WI38 (cell line): ENCODE measurements around the gene PLAC9.
"Not testable (repeated sequence)": the region's sequence is repeated elsewhere in the genome, so short reads cannot be mapped to it uniquely, and the experiment has no call there.

Experiments
- H3K4me3 ChIP-seq: 2 replicates; pipeline ENCODE4 v1.5.1; 2011; ENCODE audit warnings: low read depth, mild to moderate bottlenecking, control low read depth, low read length
- TF ChIP-seq, protein P1 (sequence below): IDR thresholded peaks from 2 replicates; pipeline ENCODE4 v1.5.1; 2012; ENCODE audit warnings: low read depth, mild to moderate bottlenecking, control low read depth, low read length

PLAC9 gene

DNA sequence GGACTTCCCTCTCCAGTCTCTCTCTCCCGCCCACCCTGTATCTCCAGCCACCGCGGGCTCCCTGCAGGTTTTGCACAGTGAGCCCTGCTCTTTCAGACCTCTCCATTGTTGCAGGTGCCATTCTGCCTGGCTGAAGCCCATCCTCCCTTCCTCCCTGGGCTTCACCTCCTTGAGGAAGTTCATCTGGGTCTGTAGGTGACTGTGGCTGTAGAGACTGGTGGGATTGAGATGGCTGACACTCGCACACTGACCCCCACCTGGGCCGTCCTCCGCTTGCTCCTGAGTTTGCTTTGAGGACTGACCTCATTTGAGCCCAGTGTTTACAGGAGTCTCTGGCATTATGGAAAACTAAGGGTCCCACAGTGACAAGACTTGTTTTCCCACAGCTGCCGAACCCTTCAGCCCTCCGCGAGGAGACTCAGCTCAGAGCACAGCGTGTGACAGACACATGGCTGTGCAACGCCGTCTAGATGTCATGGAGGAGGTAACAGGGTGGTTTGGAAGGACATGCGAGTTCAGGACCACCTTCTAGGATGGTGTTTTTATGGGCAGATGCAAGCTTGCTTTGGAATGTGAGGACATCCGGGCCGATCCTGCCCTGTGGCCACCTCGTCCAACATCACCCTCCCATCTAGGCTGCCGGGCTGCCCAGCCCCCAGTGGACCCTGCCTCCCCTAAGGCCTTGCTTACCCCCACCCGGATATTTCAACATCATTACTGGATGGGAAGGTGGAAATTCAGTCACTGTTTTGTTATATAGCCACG is 9.3 kb downstream of the PLAC9 start:
- H3K4me3 ChIP-seq: no peak overlapping the region
- TF ChIP-seq, protein P1, sequence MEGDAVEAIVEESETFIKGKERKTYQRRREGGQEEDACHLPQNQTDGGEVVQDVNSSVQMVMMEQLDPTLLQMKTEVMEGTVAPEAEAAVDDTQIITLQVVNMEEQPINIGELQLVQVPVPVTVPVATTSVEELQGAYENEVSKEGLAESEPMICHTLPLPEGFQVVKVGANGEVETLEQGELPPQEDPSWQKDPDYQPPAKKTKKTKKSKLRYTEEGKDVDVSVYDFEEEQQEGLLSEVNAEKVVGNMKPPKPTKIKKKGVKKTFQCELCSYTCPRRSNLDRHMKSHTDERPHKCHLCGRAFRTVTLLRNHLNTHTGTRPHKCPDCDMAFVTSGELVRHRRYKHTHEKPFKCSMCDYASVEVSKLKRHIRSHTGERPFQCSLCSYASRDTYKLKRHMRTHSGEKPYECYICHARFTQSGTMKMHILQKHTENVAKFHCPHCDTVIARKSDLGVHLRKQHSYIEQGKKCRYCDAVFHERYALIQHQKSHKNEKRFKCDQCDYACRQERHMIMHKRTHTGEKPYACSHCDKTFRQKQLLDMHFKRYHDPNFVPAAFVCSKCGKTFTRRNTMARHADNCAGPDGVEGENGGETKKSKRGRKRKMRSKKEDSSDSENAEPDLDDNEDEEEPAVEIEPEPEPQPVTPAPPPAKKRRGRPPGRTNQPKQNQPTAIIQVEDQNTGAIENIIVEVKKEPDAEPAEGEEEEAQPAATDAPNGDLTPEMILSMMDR: no peak

DNA sequence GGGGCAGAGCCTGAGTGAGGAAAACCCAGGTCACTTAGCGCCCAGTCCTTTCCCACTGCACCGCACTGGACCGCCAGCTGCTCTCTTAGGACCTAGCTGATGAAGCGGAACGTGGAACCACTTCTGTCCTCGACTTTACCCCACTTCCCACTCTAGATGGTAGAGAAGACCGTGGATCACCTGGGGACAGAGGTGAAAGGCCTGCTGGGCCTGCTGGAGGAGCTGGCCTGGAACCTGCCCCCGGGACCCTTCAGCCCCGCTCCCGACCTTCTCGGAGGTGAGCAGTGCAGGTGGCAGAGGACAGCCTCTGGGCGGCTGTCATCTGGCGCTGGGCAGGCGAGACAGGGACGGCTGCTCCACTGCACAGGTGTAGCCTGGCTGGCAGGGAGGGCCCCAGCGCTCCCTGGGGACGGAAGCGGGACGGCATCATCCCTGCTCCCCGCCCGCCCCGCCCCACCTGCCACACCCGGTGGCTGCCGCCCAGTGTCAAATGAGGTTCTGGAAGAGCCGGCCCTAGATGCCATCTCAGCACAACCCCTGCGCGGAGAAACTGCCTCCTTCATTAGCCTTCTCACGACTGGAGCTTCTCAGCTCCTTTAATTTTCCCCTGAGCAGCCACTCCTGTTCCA is 11.7 kb downstream of the PLAC9 start:
- TF ChIP-seq, protein P1: no peak
- H3K4me3 ChIP-seq: no peak overlapping the region

DNA sequence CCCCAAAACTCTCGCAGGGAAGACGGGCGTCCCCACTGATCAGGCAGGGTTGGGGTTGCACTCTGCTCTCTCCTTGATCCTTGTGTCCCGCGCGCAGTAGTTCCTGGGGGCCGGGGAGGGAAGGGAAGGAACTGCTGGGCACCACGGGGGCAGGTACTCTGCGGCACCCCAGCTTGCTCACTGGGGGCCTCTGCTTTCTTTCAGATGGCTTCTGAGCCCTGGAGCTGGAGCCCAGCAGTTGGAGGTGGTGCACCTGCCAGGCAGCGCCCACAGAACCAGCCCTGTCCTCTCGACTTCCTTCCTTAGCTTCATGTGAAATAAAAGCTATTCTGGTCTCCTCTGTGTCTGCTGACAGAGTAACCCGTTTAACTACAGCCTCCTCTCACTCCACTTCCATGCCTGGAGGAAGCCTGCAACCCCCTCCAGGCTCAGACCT is 12.2 kb downstream of the PLAC9 start:
- TF ChIP-seq, protein P1: no peak
- H3K4me3 ChIP-seq: no peak overlapping the region

DNA sequence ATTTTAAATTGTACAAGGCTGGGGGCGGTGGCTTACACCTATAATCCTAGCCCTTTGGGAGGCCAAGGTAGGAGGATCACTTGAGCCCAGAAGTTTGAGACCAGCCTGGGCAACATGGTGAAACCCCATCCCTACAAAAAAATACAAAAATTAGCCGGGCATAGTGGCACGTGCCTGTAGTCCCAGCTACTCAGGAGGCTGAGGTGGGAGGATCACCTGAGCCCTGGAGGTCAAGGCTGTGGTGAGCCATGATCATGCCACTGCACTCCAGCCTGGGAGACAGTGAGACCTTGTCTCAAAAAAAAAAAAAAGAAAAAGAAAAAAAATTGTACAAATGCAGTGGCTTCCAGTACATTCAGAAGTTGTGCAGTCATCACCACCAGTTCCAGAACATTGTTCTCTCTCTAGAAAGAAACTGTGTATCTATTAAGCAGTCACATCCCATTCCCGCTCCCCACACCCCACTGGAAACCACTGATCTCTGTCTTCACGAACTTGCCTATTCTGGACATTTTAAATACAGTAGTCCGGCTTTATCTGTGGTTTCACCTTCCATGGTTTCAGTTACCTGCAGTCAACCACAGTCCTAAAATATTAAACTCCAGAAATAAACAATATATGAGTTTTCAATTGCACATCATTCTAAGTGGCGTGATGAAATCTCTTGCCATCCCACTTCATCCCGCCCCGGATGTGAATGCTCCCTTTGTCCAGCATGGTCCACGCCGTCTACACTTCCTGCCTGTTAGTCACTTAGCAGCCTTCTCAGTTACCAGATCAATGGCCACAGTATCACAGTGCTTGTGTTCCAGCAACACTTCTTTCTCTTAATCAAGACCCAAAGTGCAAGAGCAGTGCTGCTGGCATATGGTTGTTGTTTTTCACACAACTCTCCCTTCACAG is 13.1 kb downstream of the PLAC9 start:
- not testable (repeated sequence) for H3K4me3 ChIP-seq

DNA sequence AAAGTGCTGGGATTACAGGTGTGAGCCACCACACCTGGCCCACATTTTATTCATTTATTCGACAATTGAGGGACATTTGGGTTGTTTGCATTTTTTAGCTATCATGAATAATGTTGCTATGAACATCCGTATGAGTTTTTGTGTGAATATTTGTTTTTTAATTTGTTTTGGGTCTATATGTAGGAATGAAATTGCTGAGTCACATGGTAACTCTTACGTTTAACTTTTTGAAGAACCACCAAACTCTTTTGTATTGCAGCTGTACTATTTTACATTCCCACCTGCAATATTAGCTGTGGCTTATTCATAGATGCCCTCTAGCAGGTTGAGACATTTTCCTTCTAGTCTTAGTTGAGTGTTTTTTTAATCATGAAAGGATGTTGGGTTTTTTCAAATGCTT is 14.4 kb downstream of the PLAC9 start:
- H3K4me3 ChIP-seq: no peak overlapping the region
- TF ChIP-seq, protein P1: no peak

DNA sequence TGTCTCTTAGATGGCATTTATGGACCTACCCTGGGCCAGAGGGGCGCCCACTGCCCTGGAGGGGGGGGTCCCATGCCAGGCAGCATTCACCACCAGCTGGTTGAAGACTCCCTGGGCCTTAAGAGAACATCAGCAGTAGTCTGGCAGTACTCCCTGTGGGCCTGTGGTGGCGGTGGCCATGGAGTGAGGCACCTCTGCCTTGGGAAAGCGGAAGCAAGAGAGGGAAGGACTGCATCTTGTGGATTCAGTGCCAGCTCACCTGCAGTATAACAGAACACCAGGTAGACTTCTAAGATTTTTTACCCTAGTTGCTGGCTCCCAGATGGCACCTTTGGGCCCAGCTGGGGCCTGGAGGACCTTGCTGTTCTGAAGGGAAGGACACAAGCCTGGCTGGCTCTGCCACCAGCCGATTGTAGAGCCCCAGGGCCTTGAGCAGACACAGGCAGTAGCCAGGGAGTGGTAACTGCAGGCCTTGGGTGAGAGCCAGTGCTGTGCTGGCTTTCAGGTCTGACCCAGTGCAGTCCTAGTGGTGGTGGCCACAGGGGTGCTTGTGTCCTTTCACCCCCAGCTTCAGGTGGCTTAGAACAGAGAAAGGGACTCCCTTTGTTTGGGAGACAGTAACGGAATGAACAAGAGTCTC is 15.8 kb downstream of the PLAC9 start:
- TF ChIP-seq, protein P1: no peak
- H3K4me3 ChIP-seq: no peak overlapping the region

DNA sequence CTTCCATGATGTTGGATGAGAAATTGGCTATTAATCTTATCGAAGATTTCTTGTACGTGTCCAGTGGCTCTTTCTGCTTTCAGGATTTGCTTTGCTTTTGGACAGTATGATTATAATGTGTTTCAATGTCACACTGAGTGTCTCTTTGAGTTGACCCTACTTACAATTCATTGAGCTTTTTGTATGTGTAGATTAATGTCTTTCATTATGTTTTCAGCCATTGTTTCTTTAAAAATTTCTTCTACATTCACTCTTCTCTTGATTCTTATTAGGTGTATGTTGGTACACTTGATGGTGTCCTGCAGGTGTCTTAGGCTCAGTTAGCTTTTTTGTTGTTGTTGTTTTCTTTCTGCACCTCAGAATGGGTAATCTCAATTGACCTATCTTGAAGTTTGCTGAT is 16.6 kb downstream of the PLAC9 start:
- TF ChIP-seq, protein P1: no peak

More for the DNA sequence above, 16.6 kb downstream of the PLAC9 start:
- no peak overlapping the region for H3K4me3 ChIP-seq
